Adipocyte (in vitro differentiated cells): Measurements from ENCODE around the gene RAB13.

Experiments
- DNase-seq: peaks from one replicate; pipeline ENCODE4 v3.0.0-alpha.2; 2015; ENCODE audit warnings: low read depth
- H3K27me3 ChIP-seq: replicated peaks from 2 replicates; pipeline ENCODE4 v1.7.0; 2013; ENCODE audit warnings: mild to moderate bottlenecking, low read length, moderate library complexity; ENCODE audit not compliant: control insufficient read depth, insufficient read depth
- H3K36me3 ChIP-seq: 2 replicates; pipeline ENCODE4 v1.7.0; 2013; ENCODE audit warnings: low read length, mild to moderate bottlenecking, moderate library complexity; ENCODE audit not compliant: control insufficient read depth, insufficient read depth, severe bottlenecking
- H3K4me1 ChIP-seq: 2 replicates; pipeline ENCODE4 v1.7.0; 2013; ENCODE audit warnings: mild to moderate bottlenecking, low read length, moderate library complexity; ENCODE audit not compliant: control insufficient read depth, insufficient read depth
- H3K4me3 ChIP-seq: 2 replicates; pipeline ENCODE4 v1.7.0; 2013; ENCODE audit warnings: mild to moderate bottlenecking, low read length, moderate library complexity
- H3K9ac ChIP-seq: 2 replicates; pipeline ENCODE4 v1.7.0; 2013; ENCODE audit warnings: mild to moderate bottlenecking, low read length, moderate library complexity
- H3K9me3 ChIP-seq: 2 replicates; pipeline ENCODE4 v1.7.0; 2013; ENCODE audit warnings: mild to moderate bottlenecking, low read length, moderate library complexity; ENCODE audit not compliant: control insufficient read depth

Gene RAB13

GRCh38 chr1:153941826-153942725, 44.1 kb downstream of the RAB13 start:
- Histone ChIP-seq H3K36me3 (peaks cover 32% of the 10 kb centered on the region), H3K9me3 (no peaks in the 10 kb centered on the region), H3K4me1 (peaks cover 20% of the 10 kb centered on the region), H3K9ac (no peak overlapping the region), H3K27me3 (no peaks in the 10 kb centered on the region), H3K4me3 (no peak overlapping the region)
- DNase-seq = no peak

- Histone ChIP-seq H3K4me3 (no peak overlapping the region), H3K4me1 (peaks cover 16% of the 10 kb centered on the region), H3K27me3 (no peaks in the 10 kb centered on the region), H3K9me3 (no peaks in the 10 kb centered on the region), H3K36me3 (peaks cover 44% of the 10 kb centered on the region), H3K9ac (no peak overlapping the region)
- DNase-seq = no peak
These were observed 45.4 kb downstream of the RAB13 start for GRCh38 chr1:153940756-153941155.

GRCh38 chr1:153939476-153939875, 46.7 kb downstream of the RAB13 start:
- Histone ChIP-seq H3K9me3 (no peaks in the 10 kb centered on the region), H3K4me3 (no peak overlapping the region), H3K36me3 (peaks cover 54% of the 10 kb centered on the region), H3K27me3 (no peaks in the 10 kb centered on the region), H3K9ac (no peak overlapping the region), H3K4me1 (peaks cover 6% of the 10 kb centered on the region)
- no peak for DNase-seq

GRCh38 chr1:153938996-153939395, 47.1 kb downstream of the RAB13 start:
- Histone ChIP-seq H3K36me3 (peaks cover 59% of the 10 kb centered on the region), H3K27me3 (no peaks in the 10 kb centered on the region), H3K9ac (no peak overlapping the region), H3K9me3 (no peaks in the 10 kb centered on the region), H3K4me1 (peaks cover 6% of the 10 kb centered on the region), H3K4me3 (no peak overlapping the region)
- DNase-seq = no peak

- H3K4me1 ChIP-seq = no peaks in the 10 kb centered on the region
- DNase-seq = no peak
- H3K9me3 ChIP-seq = no peaks in the 10 kb centered on the region
- no peaks in the 10 kb centered on the region for H3K27me3 ChIP-seq
- H3K36me3 ChIP-seq = peaks cover 70% of the 10 kb centered on the region
- H3K4me3 ChIP-seq = no peak overlapping the region
- H3K9ac ChIP-seq = no peak overlapping the region
These were observed 48.8 kb downstream of the RAB13 start for GRCh38 chr1:153937331-153937730.

- Histone ChIP-seq H3K9ac (no peak overlapping the region), H3K9me3 (no peaks in the 10 kb centered on the region), H3K36me3 (peaks cover 69% of the 10 kb centered on the region), H3K4me1 (no peaks in the 10 kb centered on the region), H3K4me3 (no peak overlapping the region), H3K27me3 (no peaks in the 10 kb centered on the region)
- no peak for DNase-seq
These were observed 49.9 kb downstream of the RAB13 start for GRCh38 chr1:153936011-153936802.

GRCh38 chr1:153934746-153935145, 51.4 kb downstream of the RAB13 start:
- Histone ChIP-seq H3K27me3 (no peaks in the 10 kb centered on the region), H3K4me1 (no peaks in the 10 kb centered on the region), H3K36me3 (peaks cover 62% of the 10 kb centered on the region)

GRCh38 chr1:153933955-153934354, 52.2 kb downstream of the RAB13 start:
- DNase-seq = no peak
- Histone ChIP-seq H3K9ac (no peak overlapping the region), H3K4me1 (peaks cover 2% of the 10 kb centered on the region), H3K36me3 (peaks cover 58% of the 10 kb centered on the region), H3K27me3 (no peaks in the 10 kb centered on the region), H3K4me3 (no peak overlapping the region), H3K9me3 (no peaks in the 10 kb centered on the region)

More at GRCh38 chr1:153934746-153935145, 51.4 kb downstream of the RAB13 start:
- no peak overlapping the region for H3K4me3 ChIP-seq
- H3K9ac ChIP-seq = no peak overlapping the region
- DNase-seq = no peak
- H3K9me3 ChIP-seq = no peaks in the 10 kb centered on the region

- H3K9me3 ChIP-seq = no peaks in the 10 kb centered on the region
- peaks cover 58% of the 10 kb centered on the region for H3K36me3 ChIP-seq
- no peak overlapping the region for H3K4me3 ChIP-seq
- H3K9ac ChIP-seq = no peak overlapping the region
- H3K4me1 ChIP-seq = peaks cover 5% of the 10 kb centered on the region
- DNase-seq = no peak
- H3K27me3 ChIP-seq = no peaks in the 10 kb centered on the region
These were observed 52.7 kb downstream of the RAB13 start for GRCh38 chr1:153933430-153933829.

GRCh38 chr1:153932156-153933131, 53.7 kb downstream of the RAB13 start:
- Histone ChIP-seq H3K9ac (no peak overlapping the region), H3K9me3 (no peaks in the 10 kb centered on the region), H3K4me1 (peaks cover 5% of the 10 kb centered on the region), H3K36me3 (peaks cover 53% of the 10 kb centered on the region), H3K4me3 (no peak overlapping the region), H3K27me3 (no peaks in the 10 kb centered on the region)
- no peak for DNase-seq
